ENCODE results near the gene PRDM16. TPM values are rescaled to one million over a fixed set of nuclear protein-coding genes. Genes with fewer than 3 reads are reported as not detected.

PRDM16 gene
- total and polyA plus RNA-seq, 2 of the 13 experiments (the other 11 are each of a cell fraction or from before 2014, with no cell fraction given), result 0.15 to 0.81 TPM

DNA sequence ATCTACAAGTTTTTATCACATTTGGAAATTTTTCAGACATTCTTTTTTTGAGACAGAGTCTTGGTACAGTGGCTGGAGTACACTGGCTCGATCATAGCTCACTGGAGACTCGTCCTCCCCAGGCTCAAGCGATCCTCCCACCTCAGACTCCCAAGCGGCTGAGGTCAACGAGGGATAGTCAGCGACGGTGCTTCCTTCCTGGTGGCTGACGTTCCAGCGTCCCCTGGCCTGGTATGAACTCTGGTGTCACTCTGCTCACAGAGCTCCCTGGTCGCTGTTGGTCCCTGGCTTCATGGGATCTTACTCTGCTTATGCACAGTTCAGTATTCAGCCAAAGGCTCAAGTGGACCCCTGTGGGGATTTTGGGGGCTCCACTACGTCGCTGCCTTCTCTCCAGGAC, 382.0 kb downstream of the PRDM16 start (continued):
- TF ChIP-seq, protein P1, sequence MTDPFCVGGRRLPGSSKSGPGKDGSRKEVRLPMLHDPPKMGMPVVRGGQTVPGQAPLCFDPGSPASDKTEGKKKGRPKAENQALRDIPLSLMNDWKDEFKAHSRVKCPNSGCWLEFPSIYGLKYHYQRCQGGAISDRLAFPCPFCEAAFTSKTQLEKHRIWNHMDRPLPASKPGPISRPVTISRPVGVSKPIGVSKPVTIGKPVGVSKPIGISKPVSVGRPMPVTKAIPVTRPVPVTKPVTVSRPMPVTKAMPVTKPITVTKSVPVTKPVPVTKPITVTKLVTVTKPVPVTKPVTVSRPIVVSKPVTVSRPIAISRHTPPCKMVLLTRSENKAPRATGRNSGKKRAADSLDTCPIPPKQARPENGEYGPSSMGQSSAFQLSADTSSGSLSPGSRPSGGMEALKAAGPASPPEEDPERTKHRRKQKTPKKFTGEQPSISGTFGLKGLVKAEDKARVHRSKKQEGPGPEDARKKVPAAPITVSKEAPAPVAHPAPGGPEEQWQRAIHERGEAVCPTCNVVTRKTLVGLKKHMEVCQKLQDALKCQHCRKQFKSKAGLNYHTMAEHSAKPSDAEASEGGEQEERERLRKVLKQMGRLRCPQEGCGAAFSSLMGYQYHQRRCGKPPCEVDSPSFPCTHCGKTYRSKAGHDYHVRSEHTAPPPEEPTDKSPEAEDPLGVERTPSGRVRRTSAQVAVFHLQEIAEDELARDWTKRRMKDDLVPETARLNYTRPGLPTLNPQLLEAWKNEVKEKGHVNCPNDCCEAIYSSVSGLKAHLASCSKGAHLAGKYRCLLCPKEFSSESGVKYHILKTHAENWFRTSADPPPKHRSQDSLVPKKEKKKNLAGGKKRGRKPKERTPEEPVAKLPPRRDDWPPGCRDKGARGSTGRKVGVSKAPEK (CRISPR knock-in tag; IDR thresholded peaks at IDR 0.05; ENCODE audit: borderline replicate concordance), result no peak
- TF ChIP-seq, protein P2, sequence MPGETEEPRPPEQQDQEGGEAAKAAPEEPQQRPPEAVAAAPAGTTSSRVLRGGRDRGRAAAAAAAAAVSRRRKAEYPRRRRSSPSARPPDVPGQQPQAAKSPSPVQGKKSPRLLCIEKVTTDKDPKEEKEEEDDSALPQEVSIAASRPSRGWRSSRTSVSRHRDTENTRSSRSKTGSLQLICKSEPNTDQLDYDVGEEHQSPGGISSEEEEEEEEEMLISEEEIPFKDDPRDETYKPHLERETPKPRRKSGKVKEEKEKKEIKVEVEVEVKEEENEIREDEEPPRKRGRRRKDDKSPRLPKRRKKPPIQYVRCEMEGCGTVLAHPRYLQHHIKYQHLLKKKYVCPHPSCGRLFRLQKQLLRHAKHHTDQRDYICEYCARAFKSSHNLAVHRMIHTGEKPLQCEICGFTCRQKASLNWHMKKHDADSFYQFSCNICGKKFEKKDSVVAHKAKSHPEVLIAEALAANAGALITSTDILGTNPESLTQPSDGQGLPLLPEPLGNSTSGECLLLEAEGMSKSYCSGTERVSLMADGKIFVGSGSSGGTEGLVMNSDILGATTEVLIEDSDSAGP (CRISPR knock-in tag; IDR thresholded peaks at IDR 0.05; ENCODE audit: borderline replicate concordance), result no peak
- TF ChIP-seq ZNF354B (CRISPR knock-in tag; IDR thresholded peaks at IDR 0.05), result no peak
- TF ChIP-seq, protein P3, sequence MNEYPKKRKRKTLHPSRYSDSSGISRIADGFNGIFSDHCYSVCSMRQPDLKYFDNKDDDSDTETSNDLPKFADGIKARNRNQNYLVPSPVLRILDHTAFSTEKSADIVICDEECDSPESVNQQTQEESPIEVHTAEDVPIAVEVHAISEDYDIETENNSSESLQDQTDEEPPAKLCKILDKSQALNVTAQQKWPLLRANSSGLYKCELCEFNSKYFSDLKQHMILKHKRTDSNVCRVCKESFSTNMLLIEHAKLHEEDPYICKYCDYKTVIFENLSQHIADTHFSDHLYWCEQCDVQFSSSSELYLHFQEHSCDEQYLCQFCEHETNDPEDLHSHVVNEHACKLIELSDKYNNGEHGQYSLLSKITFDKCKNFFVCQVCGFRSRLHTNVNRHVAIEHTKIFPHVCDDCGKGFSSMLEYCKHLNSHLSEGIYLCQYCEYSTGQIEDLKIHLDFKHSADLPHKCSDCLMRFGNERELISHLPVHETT (CRISPR knock-in tag; conservative IDR thresholded peaks at IDR 0.05), result no peak
- TF ChIP-seq ATF2 (CRISPR knock-in tag; IDR thresholded peaks at IDR 0.05), result no peak
- TF ChIP-seq SUZ12 (IDR thresholded peaks at IDR 0.05; ENCODE audit: low read depth, low read length), result no peak
- no peak for TF ChIP-seq STAT5B (CRISPR knock-in tag; IDR thresholded peaks at IDR 0.05)
- no peak for TF ChIP-seq GPN1 (CRISPR knock-in tag; IDR thresholded peaks at IDR 0.05; ENCODE audit: borderline replicate concordance)
- no peak for TF ChIP-seq DNMT1 (CRISPR knock-in tag; IDR thresholded peaks at IDR 0.05)
- TF ChIP-seq TEAD3 (CRISPR knock-in tag; optimal IDR thresholded peaks at IDR 0.05; ENCODE audit: borderline replicate concordance), result peak; percentile 21
- no peak for TF ChIP-seq ZC3H4 (CRISPR knock-in tag; IDR thresholded peaks at IDR 0.05; ENCODE audit: borderline replicate concordance)
- no peak for TF ChIP-seq ZNF207 (IDR thresholded peaks at IDR 0.05; ENCODE audit: borderline replicate concordance)
- TF ChIP-seq KLF13 (CRISPR knock-in tag; IDR thresholded peaks at IDR 0.05), result no peak
- TF ChIP-seq ZNF138 (CRISPR knock-in tag; IDR thresholded peaks at IDR 0.05; ENCODE audit: low read depth), result no peak
- peak; percentile 54 for TF ChIP-seq ZBTB38 (CRISPR knock-in tag; IDR thresholded peaks at IDR 0.05)
- no peak for TF ChIP-seq EHMT2 (IDR thresholded peaks at IDR 0.05; ENCODE audit: borderline replicate concordance, low read depth, low read length)
- TF ChIP-seq NCOA1 (CRISPR knock-in tag; IDR thresholded peaks at IDR 0.05), result no peak
- TF ChIP-seq, protein P4, sequence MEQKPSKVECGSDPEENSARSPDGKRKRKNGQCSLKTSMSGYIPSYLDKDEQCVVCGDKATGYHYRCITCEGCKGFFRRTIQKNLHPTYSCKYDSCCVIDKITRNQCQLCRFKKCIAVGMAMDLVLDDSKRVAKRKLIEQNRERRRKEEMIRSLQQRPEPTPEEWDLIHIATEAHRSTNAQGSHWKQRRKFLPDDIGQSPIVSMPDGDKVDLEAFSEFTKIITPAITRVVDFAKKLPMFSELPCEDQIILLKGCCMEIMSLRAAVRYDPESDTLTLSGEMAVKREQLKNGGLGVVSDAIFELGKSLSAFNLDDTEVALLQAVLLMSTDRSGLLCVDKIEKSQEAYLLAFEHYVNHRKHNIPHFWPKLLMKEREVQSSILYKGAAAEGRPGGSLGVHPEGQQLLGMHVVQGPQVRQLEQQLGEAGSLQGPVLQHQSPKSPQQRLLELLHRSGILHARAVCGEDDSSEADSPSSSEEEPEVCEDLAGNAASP (CRISPR knock-in tag; IDR thresholded peaks at IDR 0.05; ENCODE audit: borderline replicate concordance), result peak; percentile 77; the same call in 1 of the 2 replicates
- peak; percentile 96 for TF ChIP-seq AKAP8 (CRISPR knock-in tag; IDR thresholded peaks at IDR 0.05)
- no peak for TF ChIP-seq MEIS2 (CRISPR knock-in tag; IDR thresholded peaks at IDR 0.05)
- TF ChIP-seq RELA (CRISPR knock-in tag; IDR thresholded peaks at IDR 0.05), result no peak
- no peak for TF ChIP-seq ATRX (CRISPR knock-in tag; IDR thresholded peaks at IDR 0.05; ENCODE audit: borderline replicate concordance)
- TF ChIP-seq KDM1A (CRISPR knock-in tag; IDR thresholded peaks at IDR 0.05), result no peak
- no peak for TF ChIP-seq TGIF2 (CRISPR knock-in tag; IDR thresholded peaks at IDR 0.05)
